Activated CD8-positive, alpha-beta T cell treated with anti-CD3 and anti-CD28 coated beads, Interleukin-2, amount 10 ng/mL, durations not matched to agents 7 days and 5 days (primary cell): Measurements from ENCODE around the gene SON. TPM values are rescaled to one million over a fixed set of nuclear protein-coding genes. Genes with fewer than 3 reads are reported as not detected.
"Not testable (repeated sequence)": the region's sequence is repeated elsewhere in the genome, so short reads cannot be mapped to it uniquely, and the experiment has no call there.

ENCODE experiments used
- ATAC-seq: fragments of 150-1000 bp; cut with Tn5 transposase; one replicate; pipeline ENCODE4 v1.10.0; 2021; ENCODE audit warnings: moderate library complexity
- CTCF ChIA-PET: fragments of 350-600 bp; sonication (Branson Sonifier 250); formaldehyde crosslinking; loops from one replicate; lab custom pipeline; 2021; ENCODE audit warnings: antibody characterized with exemption; lab: Charles Lee
- POLR2A ChIA-PET: fragments of 350-600 bp; sonication (Branson Sonifier 250); formaldehyde crosslinking; loops from one replicate; lab custom pipeline; 2021; ENCODE audit warnings: antibody characterized with exemption; lab: Charles Lee
- DNase-seq: peaks from one replicate; pipeline ENCODE4 v3.0.0-alpha.2; 2020
- H3K27ac Mint-ChIP-seq: one replicate; pipeline ENCODE4 v1.8.0; 2021; ENCODE audit warnings: mild to moderate bottlenecking, mixed read lengths
- H3K27me3 Mint-ChIP-seq: one replicate; pipeline ENCODE4 v1.8.0; 2021; ENCODE audit warnings: low read depth, mixed read lengths
- H3K36me3 Mint-ChIP-seq: one replicate; pipeline ENCODE4 v1.8.0; 2021; ENCODE audit warnings: low read depth, mixed read lengths
- H3K4me1 Mint-ChIP-seq: one replicate; pipeline ENCODE4 v1.8.0; 2021; ENCODE audit warnings: low read depth, mixed read lengths
- H3K4me3 Mint-ChIP-seq: one replicate; pipeline ENCODE4 v1.8.0; 2021; ENCODE audit warnings: mild to moderate bottlenecking, mixed read lengths
- H3K9me3 Mint-ChIP-seq: one replicate; pipeline ENCODE4 v1.8.0; 2022; ENCODE audit warnings: mixed read lengths; ENCODE audit not compliant: insufficient read depth
- total RNA-seq, 2 experiments: library from RNA; stranded (reverse); gene quantifications; one replicate each; pipeline ENCODE4 v1.2.3, GENCODE V29; 2021

The SON gene, protein sequence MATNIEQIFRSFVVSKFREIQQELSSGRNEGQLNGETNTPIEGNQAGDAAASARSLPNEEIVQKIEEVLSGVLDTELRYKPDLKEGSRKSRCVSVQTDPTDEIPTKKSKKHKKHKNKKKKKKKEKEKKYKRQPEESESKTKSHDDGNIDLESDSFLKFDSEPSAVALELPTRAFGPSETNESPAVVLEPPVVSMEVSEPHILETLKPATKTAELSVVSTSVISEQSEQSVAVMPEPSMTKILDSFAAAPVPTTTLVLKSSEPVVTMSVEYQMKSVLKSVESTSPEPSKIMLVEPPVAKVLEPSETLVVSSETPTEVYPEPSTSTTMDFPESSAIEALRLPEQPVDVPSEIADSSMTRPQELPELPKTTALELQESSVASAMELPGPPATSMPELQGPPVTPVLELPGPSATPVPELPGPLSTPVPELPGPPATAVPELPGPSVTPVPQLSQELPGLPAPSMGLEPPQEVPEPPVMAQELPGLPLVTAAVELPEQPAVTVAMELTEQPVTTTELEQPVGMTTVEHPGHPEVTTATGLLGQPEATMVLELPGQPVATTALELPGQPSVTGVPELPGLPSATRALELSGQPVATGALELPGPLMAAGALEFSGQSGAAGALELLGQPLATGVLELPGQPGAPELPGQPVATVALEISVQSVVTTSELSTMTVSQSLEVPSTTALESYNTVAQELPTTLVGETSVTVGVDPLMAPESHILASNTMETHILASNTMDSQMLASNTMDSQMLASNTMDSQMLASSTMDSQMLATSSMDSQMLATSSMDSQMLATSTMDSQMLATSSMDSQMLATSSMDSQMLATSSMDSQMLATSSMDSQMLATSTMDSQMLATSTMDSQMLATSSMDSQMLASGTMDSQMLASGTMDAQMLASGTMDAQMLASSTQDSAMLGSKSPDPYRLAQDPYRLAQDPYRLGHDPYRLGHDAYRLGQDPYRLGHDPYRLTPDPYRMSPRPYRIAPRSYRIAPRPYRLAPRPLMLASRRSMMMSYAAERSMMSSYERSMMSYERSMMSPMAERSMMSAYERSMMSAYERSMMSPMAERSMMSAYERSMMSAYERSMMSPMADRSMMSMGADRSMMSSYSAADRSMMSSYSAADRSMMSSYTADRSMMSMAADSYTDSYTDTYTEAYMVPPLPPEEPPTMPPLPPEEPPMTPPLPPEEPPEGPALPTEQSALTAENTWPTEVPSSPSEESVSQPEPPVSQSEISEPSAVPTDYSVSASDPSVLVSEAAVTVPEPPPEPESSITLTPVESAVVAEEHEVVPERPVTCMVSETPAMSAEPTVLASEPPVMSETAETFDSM (N-terminal part only)
- 100 to 1,000 TPM; 284 to 285 TPM for total RNA-seq

DNA sequence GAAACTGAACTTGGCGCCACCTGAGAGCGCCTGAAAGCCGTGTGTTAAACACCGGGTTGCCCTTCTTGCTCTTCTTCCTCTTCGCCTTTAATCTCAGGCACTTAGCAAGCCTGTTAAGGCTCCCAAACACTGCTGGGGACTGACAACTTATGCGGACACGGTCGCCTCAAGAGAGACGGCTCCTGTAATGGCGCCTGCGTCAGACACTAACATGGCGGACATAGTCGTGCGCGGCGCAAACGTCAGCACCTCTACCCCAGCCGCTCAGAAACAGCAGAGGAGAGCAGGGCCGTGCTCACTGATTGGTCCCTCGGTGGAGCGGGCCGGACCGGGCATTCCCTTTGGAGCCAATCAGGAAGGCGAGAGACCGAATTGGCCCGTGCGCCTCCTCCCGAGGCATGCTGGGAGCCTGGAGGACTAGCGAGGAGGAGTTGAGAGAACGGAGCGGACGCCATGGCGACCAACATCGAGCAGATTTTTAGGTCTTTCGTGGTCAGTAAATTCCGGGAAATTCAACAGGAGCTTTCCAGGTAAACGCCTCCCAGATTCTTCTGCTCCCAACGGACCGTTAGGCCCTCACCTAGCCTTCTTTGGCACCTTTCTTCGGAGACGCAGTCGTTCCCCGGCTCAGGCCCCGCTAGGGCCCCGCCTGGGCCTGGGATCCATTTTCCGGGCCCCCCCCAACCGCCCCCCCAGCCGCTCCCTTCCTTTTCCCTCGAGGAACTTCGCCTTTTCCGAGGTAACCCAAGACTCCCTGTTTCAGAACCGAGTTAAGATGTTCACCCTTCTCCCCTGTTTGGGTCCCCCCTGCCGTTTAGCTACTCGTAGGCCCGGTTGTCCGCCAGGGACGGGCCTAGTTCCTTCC is at the start of gene SON:
SON (plus strand) TSS at position 399 of the 865 bp plus-strand sequence; CDS start at position 454, 55 bp downstream.
- H3K27ac Mint-ChIP-seq: peak within 1 kb of the TSS; percentile 99
- peaks cover 47% of the 10 kb centered on the region for H3K36me3 Mint-ChIP-seq
- DNase-seq (peak; percentile 99), ATAC-seq (peak; percentile 95)
- no peaks in the 10 kb centered on the region for H3K27me3 Mint-ChIP-seq
- ChIA-PET POLR2A (interaction anchor here (0.6 to 6.0 kb wide), 19 partner anchors 9 to 391 kb away, joined by 3 to 32 read pairs (median 5); partner anchors contain the start of genes DNAJC28, DONSON and TMEM50B), CTCF (interaction anchor here (1.1 to 3.3 kb wide), 5 partner anchors 46 to 407 kb away, joined by 3 to 20 read pairs (median 6); partner anchors contain the start of genes DNAJC28, DONSON and TMEM50B)
- H3K4me1 Mint-ChIP-seq: peaks cover 32% of the 10 kb centered on the region
- peak within 1 kb of the TSS; percentile 95 for H3K4me3 Mint-ChIP-seq
- no peaks in the 10 kb centered on the region for H3K9me3 Mint-ChIP-seq

DNA sequence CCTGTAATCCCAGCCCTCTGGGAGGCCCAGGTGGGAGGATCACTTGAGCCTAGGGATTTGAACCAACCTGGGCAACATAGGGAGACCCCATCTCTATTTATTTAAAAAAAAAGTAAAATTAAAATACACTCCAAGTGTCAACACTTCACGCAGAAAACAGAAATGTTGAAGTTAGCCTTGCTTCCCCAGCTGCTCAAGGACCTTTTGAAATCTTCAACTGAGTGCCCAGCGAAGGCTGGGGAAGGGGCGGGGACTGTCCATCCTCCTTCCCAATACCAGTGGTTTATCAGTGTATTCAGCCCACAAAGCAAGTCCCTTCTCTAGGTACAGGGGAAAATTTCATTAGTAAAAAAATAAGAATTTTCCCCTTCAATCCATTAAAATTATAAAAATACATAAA is 49.1 kb upstream of the SON start:
- no peak for DNase-seq
- Mint-ChIP-seq H3K36me3 (no peaks in the 10 kb centered on the region), H3K27me3 (peaks cover 3% of the 10 kb centered on the region), H3K27ac (no peak overlapping the region), H3K4me1 (peaks cover 10% of the 10 kb centered on the region), H3K4me3 (no peak overlapping the region), H3K9me3 (no peaks in the 10 kb centered on the region)
- ChIA-PET POLR2A (no interaction called here), CTCF (no interaction called here)
- no peak for ATAC-seq

DNA sequence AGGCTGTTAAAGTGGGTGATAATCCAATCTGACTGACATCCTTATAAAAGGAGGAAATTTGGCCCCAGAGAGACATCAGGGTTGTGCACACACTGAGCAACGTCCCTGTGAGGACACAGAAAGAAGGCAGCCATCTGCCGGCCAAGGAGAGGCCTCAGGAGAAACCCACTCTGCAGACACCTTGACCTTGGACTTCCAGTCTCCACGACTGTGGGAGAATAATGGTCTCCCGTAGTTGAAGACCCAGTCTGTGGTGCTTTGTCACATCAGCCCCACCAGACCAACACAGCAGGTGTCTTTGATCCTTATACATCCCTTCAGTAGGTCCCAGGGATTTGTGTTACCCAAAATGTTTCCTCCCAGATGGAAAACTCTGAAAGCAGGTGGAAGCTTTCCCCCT is 47.1 kb upstream of the SON start:
- ATAC-seq: no peak
- no peaks in the 10 kb centered on the region for H3K9me3 Mint-ChIP-seq
- H3K27me3 Mint-ChIP-seq: no peaks in the 10 kb centered on the region
- ChIA-PET CTCF (interaction anchor here (0.8 kb wide), 1 partner anchor 11 kb away, joined by 3 read pairs; no protein-coding TSS in a partner anchor), POLR2A (no interaction called here)
- no peak for DNase-seq
- no peak overlapping the region for H3K4me3 Mint-ChIP-seq
- peaks cover 8% of the 10 kb centered on the region for H3K4me1 Mint-ChIP-seq
- H3K36me3 Mint-ChIP-seq: no peaks in the 10 kb centered on the region
- no peak overlapping the region for H3K27ac Mint-ChIP-seq

DNA sequence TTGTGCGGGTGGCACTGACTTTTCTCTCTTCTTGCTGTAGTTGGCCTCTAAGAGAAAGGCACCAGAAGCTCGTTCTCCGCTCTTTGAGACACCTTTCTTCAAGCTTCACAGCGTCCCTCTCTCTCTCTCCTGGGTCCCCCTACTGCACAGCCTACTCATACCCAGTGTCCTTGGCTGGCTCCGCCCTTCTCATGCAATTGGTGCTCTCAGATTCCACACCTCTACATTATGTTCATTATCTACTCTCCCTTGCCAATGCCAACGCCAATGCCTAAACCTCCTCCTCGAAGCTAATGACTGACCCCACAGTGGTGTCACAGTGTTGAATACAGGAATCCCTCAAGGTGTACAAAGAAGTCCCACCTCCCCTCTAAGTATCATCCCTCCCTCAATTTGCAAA is 46.5 kb upstream of the SON start:
- Mint-ChIP-seq H3K4me1 (peaks cover 5% of the 10 kb centered on the region), H3K9me3 (no peaks in the 10 kb centered on the region), H3K27ac (no peak overlapping the region), H3K4me3 (no peak overlapping the region), H3K36me3 (no peaks in the 10 kb centered on the region), H3K27me3 (no peaks in the 10 kb centered on the region)
- DNase-seq: no peak
- no peak for ATAC-seq
- ChIA-PET POLR2A (no interaction called here), CTCF (interaction anchor here (0.8 to 1.0 kb wide), 2 partner anchors 10 to 41 kb away, joined by 3 read pairs; no protein-coding TSS in a partner anchor)

DNA sequence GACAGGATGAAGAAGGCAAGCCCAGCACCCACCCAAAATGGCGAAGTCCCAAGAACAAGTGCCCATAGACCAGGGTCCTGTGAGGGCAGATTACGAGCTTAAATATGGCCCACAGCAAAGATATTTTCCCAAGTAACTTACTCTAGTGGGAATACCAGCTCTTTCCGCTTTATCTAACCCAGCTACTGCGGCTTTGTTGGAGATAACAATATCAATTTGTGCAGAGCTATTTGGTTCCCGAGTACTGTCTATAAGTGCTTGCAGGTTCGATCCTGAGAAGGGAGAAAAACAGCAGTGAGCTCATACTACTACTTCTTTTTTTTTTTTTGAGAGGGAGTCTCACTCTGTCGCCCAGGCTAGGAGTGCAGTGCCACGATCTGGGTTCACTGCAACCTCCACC is 37.0 kb upstream of the SON start:
- CTCF ChIA-PET: interaction anchor here (0.7 to 1.1 kb wide), 4 partner anchors 9 to 145 kb away, joined by 3 to 5 read pairs (median 3); no protein-coding TSS in a partner anchor

DNA sequence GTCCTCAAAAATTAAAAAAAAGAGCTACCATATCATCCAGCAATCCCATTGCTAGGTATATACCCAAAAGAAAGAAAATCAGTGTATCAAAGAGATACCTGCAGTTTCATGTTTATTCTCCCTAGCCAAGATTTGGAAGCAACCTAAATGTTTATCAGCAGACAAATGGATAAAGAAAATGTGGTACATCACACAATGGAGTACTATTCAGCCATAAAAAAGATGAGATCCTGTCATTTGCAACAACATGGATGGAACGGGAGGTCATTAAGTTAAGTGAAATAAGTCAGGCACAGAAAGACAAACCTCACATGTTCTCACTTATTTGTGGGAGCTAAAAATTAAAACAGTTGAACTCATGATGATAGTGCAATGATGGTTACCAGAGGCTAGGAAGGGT is 35.8 kb upstream of the SON start:
- not testable (repeated sequence) for H3K9me3 Mint-ChIP-seq, ATAC-seq, DNase-seq, H3K4me3 Mint-ChIP-seq, H3K4me1 Mint-ChIP-seq, H3K27ac Mint-ChIP-seq, H3K27me3 Mint-ChIP-seq
- ChIA-PET POLR2A (interaction anchor here (0.6 to 1.3 kb wide), 2 partner anchors 12 to 27 kb away, joined by 3 read pairs; partner anchors contain the start of gene TMEM50B), CTCF (interaction anchor here (0.8 to 1.1 kb wide), 2 partner anchors 11 to 99 kb away, joined by 3 to 5 read pairs; no protein-coding TSS in a partner anchor)
- peaks cover 72% of the 10 kb centered on the region for H3K36me3 Mint-ChIP-seq

More for the DNA sequence above, 37.0 kb upstream of the SON start:
- Mint-ChIP-seq H3K9me3 (no peaks in the 10 kb centered on the region), H3K4me3 (no peak overlapping the region), H3K36me3 (peaks cover 62% of the 10 kb centered on the region), H3K4me1 (no peaks in the 10 kb centered on the region), H3K27me3 (no peaks in the 10 kb centered on the region), H3K27ac (no peak overlapping the region)
- DNase-seq: no peak
- no peak for ATAC-seq
- POLR2A ChIA-PET: interaction anchor here (0.6 to 1.3 kb wide), 2 partner anchors 26 to 874 kb away, joined by 3 read pairs; partner anchors contain the start of gene TMEM50B

DNA sequence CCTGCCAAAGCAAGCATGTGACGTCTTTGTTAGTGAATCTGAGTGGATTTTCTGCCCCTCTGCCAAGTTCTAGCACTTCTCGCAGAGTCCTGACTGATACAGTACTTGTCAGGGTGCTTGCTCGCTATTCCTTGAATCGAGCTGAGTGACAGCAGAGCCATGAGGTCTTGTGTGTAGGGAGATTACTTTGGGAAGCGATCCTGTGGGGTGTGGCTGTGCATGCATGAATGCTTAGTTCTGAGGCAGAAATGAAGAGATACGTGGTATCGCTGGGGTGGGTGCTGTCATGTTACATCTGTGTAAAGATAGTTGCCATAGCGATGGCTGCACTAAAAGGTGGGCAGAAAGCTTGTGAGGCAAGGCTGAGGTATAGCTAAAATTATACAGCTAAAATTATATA is 32.0 kb upstream of the SON start:
- no peak overlapping the region for H3K27ac Mint-ChIP-seq
- ChIA-PET CTCF (interaction anchor here (1.8 kb wide), 1 partner anchor 19 kb away, joined by 5 read pairs; the partner anchor contains the start of gene DNAJC28), POLR2A (interaction anchor here (0.8 kb wide), 1 partner anchor 41 kb away, joined by 4 read pairs; no protein-coding TSS in a partner anchor)
- ATAC-seq: no peak
- DNase-seq: no peak
- no peaks in the 10 kb centered on the region for H3K9me3 Mint-ChIP-seq
- peaks cover 63% of the 10 kb centered on the region for H3K36me3 Mint-ChIP-seq
- no peaks in the 10 kb centered on the region for H3K27me3 Mint-ChIP-seq
- peaks cover 16% of the 10 kb centered on the region for H3K4me1 Mint-ChIP-seq
- no peak overlapping the region for H3K4me3 Mint-ChIP-seq

DNA sequence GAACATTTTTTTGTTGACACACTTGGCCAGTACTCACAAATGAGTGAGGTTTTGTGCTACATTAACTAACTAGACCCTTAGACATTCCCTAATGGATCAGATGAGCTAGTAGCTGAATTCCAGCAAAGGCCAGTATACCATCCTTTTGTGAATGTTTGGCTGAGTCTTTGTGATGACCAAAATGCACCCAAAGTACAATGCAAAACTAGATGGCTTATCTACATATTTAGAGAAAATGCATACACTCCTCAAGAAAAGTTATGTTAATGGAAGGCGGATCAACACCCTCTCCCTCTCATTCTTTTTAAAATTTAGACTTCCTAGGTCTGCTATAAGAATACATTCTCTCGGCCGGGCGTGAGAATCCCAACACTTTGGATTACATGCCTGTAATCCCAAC is 31.2 kb upstream of the SON start:
- H3K9me3 Mint-ChIP-seq: no peaks in the 10 kb centered on the region
- H3K27ac Mint-ChIP-seq: no peak overlapping the region
- ChIA-PET CTCF (no interaction called here), POLR2A (interaction anchor here (0.8 kb wide), 1 partner anchor 40 kb away, joined by 4 read pairs; no protein-coding TSS in a partner anchor)
- H3K4me3 Mint-ChIP-seq: no peak overlapping the region
- H3K4me1 Mint-ChIP-seq: peaks cover 16% of the 10 kb centered on the region
- ATAC-seq: no peak
- H3K27me3 Mint-ChIP-seq: no peaks in the 10 kb centered on the region
- peaks cover 63% of the 10 kb centered on the region for H3K36me3 Mint-ChIP-seq
- no peak for DNase-seq

DNA sequence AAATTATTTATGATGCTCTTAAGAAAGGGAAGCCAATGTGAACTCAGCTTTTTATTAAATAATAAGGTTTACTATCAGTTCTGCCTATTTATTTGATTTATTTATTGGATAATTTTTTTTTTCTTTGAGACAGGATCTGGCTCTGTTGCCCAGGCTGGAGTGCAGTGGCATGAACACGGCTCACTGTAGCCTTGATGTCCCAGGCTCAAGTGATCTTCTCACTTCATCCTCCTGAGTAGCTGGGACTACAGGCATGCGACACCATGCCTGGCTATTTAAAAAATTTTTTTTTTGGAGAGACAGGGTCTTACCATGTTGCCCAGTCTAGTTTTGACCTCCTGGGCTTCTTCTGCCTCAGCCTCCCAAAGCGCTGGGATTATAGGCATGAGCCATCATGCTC is 30.4 kb upstream of the SON start:
- ATAC-seq (no peak), DNase-seq (no peak)
- H3K9me3 Mint-ChIP-seq: no peaks in the 10 kb centered on the region
- peaks cover 65% of the 10 kb centered on the region for H3K36me3 Mint-ChIP-seq
- POLR2A ChIA-PET: no interaction called here
- H3K27me3 Mint-ChIP-seq: no peaks in the 10 kb centered on the region
- H3K4me1 Mint-ChIP-seq: peaks cover 16% of the 10 kb centered on the region
- no peak overlapping the region for H3K27ac Mint-ChIP-seq
- no peak overlapping the region for H3K4me3 Mint-ChIP-seq
- CTCF ChIA-PET: no interaction called here

DNA sequence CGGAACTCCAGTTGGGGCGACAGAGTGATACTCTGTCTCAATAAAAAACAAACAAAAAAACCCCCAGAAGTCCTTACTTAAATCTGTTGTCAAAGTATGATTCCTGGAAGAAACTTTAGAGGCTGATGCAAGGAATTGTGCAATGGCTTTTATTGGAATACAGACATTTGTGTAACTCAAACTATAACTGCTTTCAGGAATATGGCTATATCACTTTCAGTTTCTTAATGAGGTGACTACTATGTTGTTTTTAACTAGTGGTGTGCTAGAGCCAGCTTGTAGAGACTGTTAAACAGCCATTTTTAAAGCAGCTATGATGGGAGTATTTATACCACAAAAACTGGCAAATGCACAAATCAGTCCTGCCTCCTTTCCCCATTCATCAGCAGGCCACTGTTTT is 28.6 kb upstream of the SON start:
- DNase-seq (no peak), ATAC-seq (peak; percentile 53)
- peak overlapping the region; percentile 56 for H3K27ac Mint-ChIP-seq
- H3K27me3 Mint-ChIP-seq: no peaks in the 10 kb centered on the region
- peaks cover 16% of the 10 kb centered on the region for H3K4me1 Mint-ChIP-seq
- no peak overlapping the region for H3K4me3 Mint-ChIP-seq
- POLR2A ChIA-PET: interaction anchor here (0.8 to 1.3 kb wide), 2 partner anchors 9 to 29 kb away, joined by 3 read pairs; no protein-coding TSS in a partner anchor
- H3K36me3 Mint-ChIP-seq: peaks cover 68% of the 10 kb centered on the region
- H3K9me3 Mint-ChIP-seq: no peaks in the 10 kb centered on the region
- CTCF ChIA-PET: interaction anchor here (1.0 to 2.0 kb wide), 4 partner anchors 9 to 153 kb away, joined by 3 to 5 read pairs (median 4); partner anchors contain the start of gene TMEM50B
